ENCODE measurements around the gene HOGA1.

DNA sequence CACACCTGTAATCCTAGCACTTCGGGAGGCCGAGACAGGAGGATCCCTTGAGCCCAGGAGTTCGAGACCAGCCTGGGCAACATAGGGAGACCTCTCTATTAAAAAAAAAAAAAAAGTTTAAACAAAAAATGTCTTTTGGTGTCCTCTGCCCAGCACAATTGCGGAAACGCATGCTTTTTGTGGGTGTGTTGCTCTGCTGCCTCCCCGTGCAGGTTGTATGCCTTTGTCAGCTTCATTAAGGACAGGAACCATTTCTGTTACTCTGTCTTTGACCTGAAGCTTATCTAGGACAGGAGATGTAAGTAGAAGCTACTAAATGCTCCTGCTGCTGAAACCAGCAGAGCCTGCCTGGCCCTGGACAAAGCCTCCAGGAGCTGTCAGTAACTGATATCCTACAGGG, 32.9 kb upstream of the HOGA1 start:
- TF ChIP-seq, protein P1, sequence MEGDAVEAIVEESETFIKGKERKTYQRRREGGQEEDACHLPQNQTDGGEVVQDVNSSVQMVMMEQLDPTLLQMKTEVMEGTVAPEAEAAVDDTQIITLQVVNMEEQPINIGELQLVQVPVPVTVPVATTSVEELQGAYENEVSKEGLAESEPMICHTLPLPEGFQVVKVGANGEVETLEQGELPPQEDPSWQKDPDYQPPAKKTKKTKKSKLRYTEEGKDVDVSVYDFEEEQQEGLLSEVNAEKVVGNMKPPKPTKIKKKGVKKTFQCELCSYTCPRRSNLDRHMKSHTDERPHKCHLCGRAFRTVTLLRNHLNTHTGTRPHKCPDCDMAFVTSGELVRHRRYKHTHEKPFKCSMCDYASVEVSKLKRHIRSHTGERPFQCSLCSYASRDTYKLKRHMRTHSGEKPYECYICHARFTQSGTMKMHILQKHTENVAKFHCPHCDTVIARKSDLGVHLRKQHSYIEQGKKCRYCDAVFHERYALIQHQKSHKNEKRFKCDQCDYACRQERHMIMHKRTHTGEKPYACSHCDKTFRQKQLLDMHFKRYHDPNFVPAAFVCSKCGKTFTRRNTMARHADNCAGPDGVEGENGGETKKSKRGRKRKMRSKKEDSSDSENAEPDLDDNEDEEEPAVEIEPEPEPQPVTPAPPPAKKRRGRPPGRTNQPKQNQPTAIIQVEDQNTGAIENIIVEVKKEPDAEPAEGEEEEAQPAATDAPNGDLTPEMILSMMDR (IDR thresholded peaks at IDR 0.05 in 4 of 5, conservative IDR thresholded peaks at IDR 0.05 in 1 of 5) = no peak
- no peak for TF ChIP-seq POLR2A (IDR thresholded peaks at IDR 0.05)
